Loucy (cell line): Measurements from ENCODE around the gene ZNF101.

Source experiments
- H2AFZ ChIP-seq: fragments of 200-600 bp; sonication (generic); 2 replicates; pipeline ENCODE4 v1.6.0; 2016; ENCODE audit warnings: antibody characterized with exemption, mild to moderate bottlenecking, low read length, moderate library complexity
- H3F3A ChIP-seq: fragments of 200-600 bp; 2 replicates; pipeline ENCODE4 v1.6.0; 2016; ENCODE audit warnings: antibody characterized with exemption, low read depth, mild to moderate bottlenecking
- H3K27me3 ChIP-seq: fragments of 200-600 bp; sonication (generic); 2 replicates; pipeline ENCODE4 v1.6.1; 2014; ENCODE audit warnings: low read length, mild to moderate bottlenecking; ENCODE audit not compliant: insufficient read depth, poor library complexity, severe bottlenecking
- H3K36me3 ChIP-seq: fragments of 200-600 bp; sonication (generic); 2 replicates; pipeline ENCODE4 v1.6.1; 2016; ENCODE audit warnings: low read length; ENCODE audit not compliant: insufficient read depth
- H3K4me1 ChIP-seq: fragments of 200-600 bp; sonication (generic); 2 replicates; pipeline ENCODE4 v1.5.1; 2014; ENCODE audit warnings: low read length, mild to moderate bottlenecking; ENCODE audit not compliant: insufficient read depth, poor library complexity, severe bottlenecking
- H3K4me2 ChIP-seq: fragments of 200-600 bp; sonication (generic); 2 replicates; pipeline ENCODE4 v1.6.0; 2014; ENCODE audit warnings: antibody characterized with exemption, low read length, low read depth, mild to moderate bottlenecking; ENCODE audit not compliant: poor library complexity, severe bottlenecking
- H3K4me3 ChIP-seq: fragments of 200-600 bp; sonication (generic); 2 replicates; pipeline ENCODE4 v1.5.1; 2014; ENCODE audit warnings: low read length, mild to moderate bottlenecking, mixed read lengths; ENCODE audit not compliant: poor library complexity, severe bottlenecking
- H3K79me2 ChIP-seq: fragments of 200-600 bp; sonication (generic); 2 replicates; pipeline ENCODE4 v1.6.1; 2014; ENCODE audit warnings: low read length; ENCODE audit not compliant: insufficient read depth
- H3K9ac ChIP-seq: fragments of 200-600 bp; sonication (generic); 2 replicates; pipeline ENCODE4 v1.6.0; 2014; ENCODE audit warnings: mild to moderate bottlenecking, low read depth, low read length, moderate library complexity; ENCODE audit not compliant: poor library complexity, severe bottlenecking
- H3K9me2 ChIP-seq: fragments of 200-600 bp; sonication (generic); replicated peaks from 2 replicates; pipeline ENCODE4 v1.6.1; 2016; ENCODE audit warnings: low read depth, low read length, mixed read lengths
- H3K9me3 ChIP-seq: fragments of 200-600 bp; sonication (generic); 2 replicates; pipeline ENCODE4 v1.6.1; 2014; ENCODE audit warnings: mild to moderate bottlenecking, antibody characterized with exemption, low read length, low read depth; ENCODE audit not compliant: insufficient read depth
- H4K20me1 ChIP-seq: fragments of 200-600 bp; sonication (generic); 2 replicates; pipeline ENCODE4 v1.6.0; 2014; ENCODE audit warnings: antibody characterized with exemption, low read length, mild to moderate bottlenecking; ENCODE audit not compliant: insufficient read depth, poor library complexity, severe bottlenecking
- EZH2phosphoT487 ChIP-seq: fragments of 200-600 bp; IDR thresholded peaks from 2 replicates; pipeline ENCODE4 v1.6.1; 2018; ENCODE audit warnings: antibody characterized with exemption, mild to moderate bottlenecking, moderate library complexity, borderline replicate concordance
- TF ChIP-seq, protein P1 (sequence below): fragments of 200-600 bp; sonication (generic); conservative IDR thresholded peaks from 2 replicates; pipeline ENCODE4 v1.5.1; 2014; ENCODE audit warnings: mild to moderate bottlenecking, antibody characterized with exemption, low read length

The ZNF101 gene

DNA sequence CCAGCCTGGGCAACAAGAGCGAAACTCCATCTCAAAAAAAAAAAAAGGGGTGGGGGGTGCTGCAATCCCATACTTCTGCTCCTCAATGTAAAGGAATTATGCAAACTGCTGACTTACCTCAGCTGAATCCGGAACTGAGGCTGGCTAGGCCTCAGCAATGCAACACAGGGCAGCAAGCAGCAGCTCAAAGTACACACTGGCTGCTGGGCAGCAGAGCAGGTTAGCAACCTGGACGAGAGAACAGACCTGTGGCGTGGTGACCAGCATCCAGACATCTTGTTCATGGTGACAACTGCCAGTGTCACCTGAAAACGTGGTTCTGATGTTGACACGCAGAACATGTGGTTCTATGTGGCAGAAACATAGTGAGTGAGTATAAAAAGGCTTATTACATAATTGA, 36.2 kb downstream of the ZNF101 start:
- Histone ChIP-seq H3K9me3 (peaks cover 22% of the 10 kb centered on the region), H3K9ac (no peak overlapping the region), H4K20me1 (no peaks in the 10 kb centered on the region)

DNA sequence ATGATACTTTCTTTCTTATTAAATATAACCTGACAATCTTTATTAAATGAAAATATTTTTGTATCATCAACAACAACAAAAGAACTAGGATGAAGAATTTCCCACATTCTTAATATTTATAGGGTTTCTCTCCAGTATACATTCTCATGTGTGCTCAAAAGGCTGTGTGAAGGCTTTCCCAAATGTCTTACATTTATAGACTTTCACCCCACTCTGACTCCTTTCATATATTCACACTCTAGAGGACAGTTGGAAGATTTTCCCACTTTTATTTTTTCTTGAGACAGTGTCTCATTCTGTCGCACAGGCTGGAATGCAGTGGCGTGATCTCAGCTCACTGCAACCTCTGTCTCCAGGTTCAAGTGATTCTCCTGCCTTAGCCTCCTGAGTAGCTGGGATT, 41.9 kb downstream of the ZNF101 start:
- no peak overlapping the region for H3K9ac ChIP-seq
- no peaks in the 10 kb centered on the region for H3K4me1 ChIP-seq
- no peaks in the 10 kb centered on the region for H3K79me2 ChIP-seq
- H3K9me2 ChIP-seq, result no peaks in the 10 kb centered on the region
- H3K36me3 ChIP-seq, result peaks cover 55% of the 10 kb centered on the region
- H2AFZ ChIP-seq, result no peak overlapping the region
- H3K4me2 ChIP-seq, result no peak overlapping the region
- no peaks in the 10 kb centered on the region for H3F3A ChIP-seq
- H4K20me1 ChIP-seq, result no peaks in the 10 kb centered on the region
- H3K4me3 ChIP-seq, result no peak overlapping the region
- H3K27me3 ChIP-seq, result peaks cover 10% of the 10 kb centered on the region
- H3K9me3 ChIP-seq, result peaks cover 69% of the 10 kb centered on the region
- no peak for TF ChIP-seq EZH2phosphoT487
- TF ChIP-seq, protein P1, sequence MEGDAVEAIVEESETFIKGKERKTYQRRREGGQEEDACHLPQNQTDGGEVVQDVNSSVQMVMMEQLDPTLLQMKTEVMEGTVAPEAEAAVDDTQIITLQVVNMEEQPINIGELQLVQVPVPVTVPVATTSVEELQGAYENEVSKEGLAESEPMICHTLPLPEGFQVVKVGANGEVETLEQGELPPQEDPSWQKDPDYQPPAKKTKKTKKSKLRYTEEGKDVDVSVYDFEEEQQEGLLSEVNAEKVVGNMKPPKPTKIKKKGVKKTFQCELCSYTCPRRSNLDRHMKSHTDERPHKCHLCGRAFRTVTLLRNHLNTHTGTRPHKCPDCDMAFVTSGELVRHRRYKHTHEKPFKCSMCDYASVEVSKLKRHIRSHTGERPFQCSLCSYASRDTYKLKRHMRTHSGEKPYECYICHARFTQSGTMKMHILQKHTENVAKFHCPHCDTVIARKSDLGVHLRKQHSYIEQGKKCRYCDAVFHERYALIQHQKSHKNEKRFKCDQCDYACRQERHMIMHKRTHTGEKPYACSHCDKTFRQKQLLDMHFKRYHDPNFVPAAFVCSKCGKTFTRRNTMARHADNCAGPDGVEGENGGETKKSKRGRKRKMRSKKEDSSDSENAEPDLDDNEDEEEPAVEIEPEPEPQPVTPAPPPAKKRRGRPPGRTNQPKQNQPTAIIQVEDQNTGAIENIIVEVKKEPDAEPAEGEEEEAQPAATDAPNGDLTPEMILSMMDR, result no peak

More for the DNA sequence above, 36.2 kb downstream of the ZNF101 start:
- TF ChIP-seq EZH2phosphoT487, result no peak
- TF ChIP-seq, protein P1, result no peak
- Histone ChIP-seq H3K36me3 (peaks cover 6% of the 10 kb centered on the region; the same call in 1 of the 2 replicates), H3K4me2 (no peak overlapping the region), H3F3A (no peaks in the 10 kb centered on the region), H3K4me1 (no peaks in the 10 kb centered on the region), H3K4me3 (no peak overlapping the region), H3K79me2 (no peaks in the 10 kb centered on the region), H2AFZ (no peak overlapping the region), H3K9me2 (no peaks in the 10 kb centered on the region), H3K27me3 (no peaks in the 10 kb centered on the region)

DNA sequence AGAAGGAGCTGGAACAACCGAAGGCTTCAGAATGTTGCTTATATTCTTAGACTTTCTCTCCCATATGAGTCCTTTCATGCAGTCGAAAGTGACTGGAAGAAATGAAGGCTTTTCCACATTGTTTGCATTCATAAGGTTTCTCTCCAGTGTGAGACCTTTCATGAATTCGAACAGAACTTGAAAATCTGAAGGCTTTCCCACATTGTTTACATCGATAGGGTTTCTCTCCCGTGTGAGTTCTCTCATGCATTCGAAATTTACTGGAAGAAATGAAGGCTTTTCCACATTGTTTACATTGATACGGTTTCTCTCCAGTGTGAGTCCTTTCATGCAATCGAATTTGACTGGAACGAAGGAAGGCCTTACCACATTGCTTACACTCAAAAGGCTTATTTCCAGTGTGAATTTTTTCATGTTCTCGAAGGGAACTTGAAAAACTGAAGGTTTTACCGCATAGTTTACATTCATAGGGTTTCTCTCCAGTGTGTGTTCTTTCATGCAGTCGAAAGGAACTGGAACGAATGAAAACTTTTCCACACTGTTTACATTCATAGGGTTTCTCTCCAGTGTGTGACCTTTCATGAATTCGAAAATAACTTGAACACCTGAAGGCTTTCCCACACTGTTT, 42.8 kb downstream of the ZNF101 start:
- Histone ChIP-seq H3K4me2 (no peak overlapping the region), H3K36me3 (peaks cover 55% of the 10 kb centered on the region), H3K9ac (no peak overlapping the region), H3K9me3 (peaks cover 72% of the 10 kb centered on the region), H4K20me1 (no peaks in the 10 kb centered on the region), H3F3A (no peaks in the 10 kb centered on the region), H3K9me2 (no peaks in the 10 kb centered on the region), H3K4me1 (no peaks in the 10 kb centered on the region), H2AFZ (no peak overlapping the region), H3K4me3 (no peak overlapping the region), H3K27me3 (peaks cover 10% of the 10 kb centered on the region), H3K79me2 (peaks cover 3% of the 10 kb centered on the region)
- TF ChIP-seq, protein P1, result no peak
